Measurements from ENCODE around the gene LRRC41. TPM values are rescaled to one million over a fixed set of nuclear protein-coding genes. Genes with fewer than 3 reads are reported as not detected.
"Not testable (repeated sequence)": the region's sequence is repeated elsewhere in the genome, so short reads cannot be mapped to it uniquely, and the experiment has no call there.

The LRRC41 gene
- total RNA-seq, 8 experiments from 2014 or later: 65.4 to 98.2 (median 85.5) TPM

DNA sequence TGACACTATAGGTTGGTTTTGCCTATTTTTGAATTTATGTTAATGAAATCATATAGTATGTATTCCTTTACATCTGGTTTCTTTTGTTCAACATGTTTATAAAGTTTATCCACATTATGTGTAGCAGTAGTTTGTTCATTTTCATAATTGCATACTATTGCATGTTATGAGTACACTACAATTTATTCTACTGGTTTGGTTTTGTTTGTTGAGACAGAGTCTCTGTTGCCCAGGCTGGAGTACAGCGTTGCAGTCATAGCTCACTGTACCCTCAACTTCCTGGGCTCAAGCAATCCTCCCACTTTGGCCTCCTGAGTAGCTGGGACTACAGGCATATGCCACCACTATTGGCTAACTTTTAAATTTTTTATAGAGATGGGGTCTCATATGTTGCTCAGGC is 34.8 kb downstream of the LRRC41 start:
- Histone ChIP-seq H3K4me1 (replicated peaks in 1 of 2) (no peaks in the 10 kb centered on the region), H3K27ac (no peak overlapping the region), H3K4me3 (no peak overlapping the region)
- WGBS, 10 experiments: 100% methylated on average over 1 of the region's 1 CpG; no CpG with 5 or more reads in 3 of the 10 experiments
- in situ Hi-C loops (cut with MboI; ENCODE audit: low pct_unique_long_range_greater_than_20kb in 2 of 9, low sequenced_read_pairs in 9 of 9, unreplicated experiment in 9 of 9): no loop called here
- ATAC-seq (replicated peaks in 6 of 8): peak in 1 of 8 experiments; percentile 50

DNA sequence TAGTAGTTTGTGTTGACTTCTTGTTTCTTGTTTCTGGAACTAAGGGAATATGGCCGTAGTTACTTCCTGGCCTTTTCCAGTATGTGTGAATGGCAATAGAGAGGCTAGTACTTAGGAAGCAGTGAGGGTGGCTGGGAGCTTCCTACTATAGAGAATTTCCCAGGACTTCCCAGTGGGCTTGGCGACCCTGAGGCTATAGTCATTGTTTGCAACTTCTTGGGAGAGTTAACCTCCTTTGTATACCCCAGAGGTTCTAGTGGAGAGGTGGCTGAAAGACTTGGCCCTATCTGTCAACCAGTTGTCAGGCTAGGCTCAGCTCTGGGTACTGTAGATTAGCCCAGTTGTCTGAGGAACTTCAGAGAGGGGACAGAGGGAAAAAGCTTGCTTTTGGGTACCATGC is 40.3 kb downstream of the LRRC41 start:
- H3K27ac ChIP-seq: no peak overlapping the region
- no peak overlapping the region for H3K4me3 ChIP-seq
- ATAC-seq (replicated peaks in 6 of 8): no peak
- no peaks in the 10 kb centered on the region for H3K4me1 ChIP-seq (replicated peaks in 1 of 2)
- 76 to 100% (median 93%) methylated on average over 1 to 2 of the region's 2 CpGs; no CpG with 5 or more reads in 5 of the 10 experiments for WGBS, 10 experiments
- in situ Hi-C loops (cut with MboI; ENCODE audit: low pct_unique_long_range_greater_than_20kb in 2 of 9, low sequenced_read_pairs in 9 of 9, unreplicated experiment in 9 of 9): no loop called here

DNA sequence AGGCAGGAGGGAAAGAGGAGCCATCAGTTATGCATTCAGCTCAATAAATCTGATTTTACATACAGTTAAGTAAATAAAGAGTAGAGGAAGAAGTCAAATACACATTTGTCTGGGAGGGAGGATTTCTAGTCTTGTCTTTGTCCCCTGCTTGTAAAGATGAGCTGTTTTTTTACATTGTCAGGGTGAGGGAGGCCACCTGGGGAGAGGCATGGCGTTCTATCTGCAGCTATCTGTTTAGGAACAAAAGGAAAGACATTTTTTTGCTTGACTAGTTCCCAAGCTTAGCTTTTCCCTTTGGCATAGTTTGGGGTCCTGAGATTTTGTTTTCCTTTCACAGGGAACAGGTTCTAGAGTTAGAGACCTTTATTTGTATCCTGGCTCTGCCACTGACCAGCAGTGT is 40.9 kb downstream of the LRRC41 start:
- in situ Hi-C loops (cut with MboI; ENCODE audit: low pct_unique_long_range_greater_than_20kb in 2 of 9, low sequenced_read_pairs in 9 of 9, unreplicated experiment in 9 of 9): no loop called here
- no peak overlapping the region for H3K4me3 ChIP-seq
- peak in 1 of 8 experiments; percentile 35 for ATAC-seq (replicated peaks in 6 of 8)
- no peaks in the 10 kb centered on the region for H3K4me1 ChIP-seq (replicated peaks in 1 of 2)
- H3K27ac ChIP-seq: no peak overlapping the region
- 69 to 100% (median 83%) methylated on average over 1 of the region's 1 CpG; no CpG with 5 or more reads in 5 of the 10 experiments for WGBS, 10 experiments

DNA sequence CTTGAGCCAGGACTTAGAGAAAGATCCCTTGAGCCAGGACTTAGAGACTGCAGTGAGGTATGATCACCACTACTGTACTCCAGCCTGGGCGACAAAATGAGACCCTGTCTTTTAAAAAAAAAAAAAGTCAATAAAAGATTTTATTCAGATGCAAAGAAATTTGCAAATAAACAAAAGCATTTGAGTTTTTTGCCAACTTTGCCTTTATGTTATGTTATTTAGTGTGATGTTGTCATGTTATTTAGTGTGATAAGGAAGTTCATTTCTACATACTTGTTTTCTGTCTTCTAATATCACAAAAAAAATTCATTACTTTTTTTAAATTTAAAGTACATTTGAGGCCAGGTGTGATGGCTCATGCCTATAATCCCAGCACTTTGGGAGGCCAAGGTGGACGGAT is 46.9 kb downstream of the LRRC41 start:
- no peak for ATAC-seq (replicated peaks in 6 of 8)
- WGBS, 10 experiments: 83 to 100% (median 98%) methylated on average over 1 to 2 of the region's 2 CpGs
- H3K4me3 ChIP-seq: no peak overlapping the region
- no peak overlapping the region for H3K27ac ChIP-seq
- H3K4me1 ChIP-seq (replicated peaks in 1 of 2): no peaks in the 10 kb centered on the region
- in situ Hi-C loops (cut with MboI; ENCODE audit: low pct_unique_long_range_greater_than_20kb in 2 of 9, low sequenced_read_pairs in 9 of 9, unreplicated experiment in 9 of 9): no loop called here

DNA sequence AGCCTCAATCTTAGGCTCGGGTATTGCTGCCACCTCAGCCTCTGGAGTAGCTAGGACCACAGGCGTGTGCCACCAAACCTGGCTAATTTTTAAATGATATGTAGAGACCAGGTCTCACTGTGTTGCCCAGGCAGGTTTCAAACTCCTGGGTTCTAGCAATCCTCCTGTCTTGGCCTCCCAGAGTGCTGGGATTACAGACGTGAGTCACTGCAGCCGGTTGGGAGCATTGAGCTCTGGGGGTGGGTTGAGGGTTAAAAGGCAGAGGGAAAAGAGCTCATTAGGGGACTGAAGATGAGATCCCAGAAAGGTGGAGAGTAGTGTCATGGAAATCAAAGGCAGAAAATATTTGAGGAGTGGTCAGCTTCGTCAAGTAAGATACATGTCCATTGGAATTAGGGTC is 48.7 kb downstream of the LRRC41 start:
- ATAC-seq (replicated peaks in 6 of 8): no peak
- H3K4me1 ChIP-seq (replicated peaks in 1 of 2): no peaks in the 10 kb centered on the region
- H3K27ac ChIP-seq: no peak overlapping the region
- WGBS, 10 experiments: 67 to 100% (median 100%) methylated on average over 1 to 5 of the region's 5 CpGs; no CpG with 5 or more reads in 1 of the 10 experiments
- H3K4me3 ChIP-seq: no peak overlapping the region
- in situ Hi-C loops (cut with MboI; ENCODE audit: low pct_unique_long_range_greater_than_20kb in 2 of 9, low sequenced_read_pairs in 9 of 9, unreplicated experiment in 9 of 9): no loop called here

DNA sequence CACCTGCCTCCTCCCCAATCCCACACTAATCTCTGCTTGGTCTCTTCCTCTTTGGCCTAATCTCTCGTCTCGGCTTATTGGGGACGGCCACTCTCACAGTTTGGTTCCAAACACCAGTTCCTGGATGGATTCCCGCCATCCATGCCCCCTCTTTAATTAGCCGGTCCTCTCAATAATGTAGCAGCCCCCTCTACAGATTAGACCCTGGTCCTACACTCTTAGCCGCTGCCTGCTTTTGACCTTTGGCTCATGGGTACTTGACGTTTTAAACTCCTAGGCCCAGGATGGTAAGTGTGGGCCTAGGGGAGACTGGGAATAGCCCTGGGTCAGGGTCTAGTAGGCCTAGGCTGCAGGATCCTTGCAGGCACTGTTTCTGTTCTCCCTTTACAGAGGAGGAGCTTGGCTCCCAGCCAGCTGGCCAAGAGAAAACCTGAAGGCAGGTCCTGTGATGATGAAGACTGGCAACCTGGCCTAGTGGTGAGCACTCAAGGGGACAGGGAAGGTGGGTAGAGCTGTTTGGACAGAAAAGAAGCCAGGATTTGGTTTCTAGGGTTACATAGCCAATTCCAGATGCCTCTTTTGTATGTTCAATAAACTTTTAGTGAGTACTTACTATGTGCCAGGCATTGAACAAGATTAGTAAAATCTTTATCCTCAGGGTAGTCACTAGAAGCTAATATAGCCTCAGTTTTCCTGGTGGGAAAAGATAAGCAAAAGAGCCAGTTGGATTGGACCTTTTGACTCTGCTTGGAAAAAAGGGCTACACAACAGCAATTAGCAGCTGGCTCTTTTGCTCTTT is 55.1 kb downstream of the LRRC41 start:
- H3K27ac ChIP-seq: no peak overlapping the region
- in situ Hi-C loops (cut with MboI; ENCODE audit: low pct_unique_long_range_greater_than_20kb in 2 of 9, low sequenced_read_pairs in 9 of 9, unreplicated experiment in 9 of 9): no loop called here
- no peak for ATAC-seq (replicated peaks in 6 of 8)
- H3K4me3 ChIP-seq: peak overlapping the region; percentile 46 to 68 (median 56)
- 0% methylated on average over 1 to 7 of the region's 7 CpGs; no CpG with 5 or more reads in 3 of the 10 experiments for WGBS, 10 experiments
- peaks cover 0 to 4% of the 10 kb centered on the region in 2 donors for H3K4me1 ChIP-seq (replicated peaks in 1 of 2)

DNA sequence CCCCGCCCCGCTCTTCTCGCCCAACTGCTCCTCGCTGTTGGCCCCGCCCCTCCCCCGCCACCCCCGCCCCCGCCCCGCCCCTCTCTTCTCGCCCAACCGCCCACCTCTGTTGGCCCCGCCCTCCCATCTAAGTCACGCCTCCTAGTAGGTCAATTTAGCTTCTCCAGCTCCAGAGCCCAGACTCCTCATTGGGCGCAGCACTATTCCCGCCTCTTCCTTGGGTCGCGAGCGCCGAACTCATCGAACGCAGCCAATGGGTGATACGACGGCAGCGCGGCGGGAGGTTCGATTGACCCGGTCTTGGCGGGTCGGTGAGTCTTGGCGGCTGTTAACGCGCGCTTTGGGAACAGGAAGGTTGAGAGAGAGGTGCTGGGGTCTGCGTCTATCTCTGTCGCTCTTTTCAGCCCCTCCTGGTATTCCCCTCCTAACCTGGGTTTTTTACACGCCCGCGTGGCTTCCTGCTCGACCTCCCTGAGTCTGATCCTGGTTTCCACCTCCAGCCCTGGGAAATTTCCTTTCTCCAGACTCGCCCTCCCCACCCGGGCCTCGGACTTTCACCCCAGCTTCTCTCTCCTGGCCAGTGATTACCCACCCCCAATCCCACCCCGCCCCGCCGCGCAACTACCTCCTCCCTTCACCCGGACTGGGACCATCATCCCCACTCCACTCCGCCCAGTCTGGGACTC is 55.8 kb downstream of the LRRC41 start, which contains the start of gene RAD54L:
Gene RAD54L, plus strand, starts transcription at position 328 of the 686 bp plus-strand sequence. CDS start 643 bp downstream, outside the sequence.
- 0% methylated on average over 2 to 25 of the region's 49 CpGs; no CpG with 5 or more reads in 6 of the 10 experiments for WGBS, 10 experiments
- H3K27ac ChIP-seq: peak within 1 kb of the TSS; percentile 14 to 26
- peak; percentile 80 to 94 (median 93) for ATAC-seq (replicated peaks in 6 of 8)
- H3K4me3 ChIP-seq: peak within 1 kb of the TSS; percentile 56 to 71 (median 68)
- H3K4me1 ChIP-seq (replicated peaks in 1 of 2): peaks cover 0 to 4% of the 10 kb centered on the region in 2 donors
- in situ Hi-C loops (cut with MboI; ENCODE audit: low pct_unique_long_range_greater_than_20kb in 2 of 9, low sequenced_read_pairs in 9 of 9, unreplicated experiment in 9 of 9): no loop called here

DNA sequence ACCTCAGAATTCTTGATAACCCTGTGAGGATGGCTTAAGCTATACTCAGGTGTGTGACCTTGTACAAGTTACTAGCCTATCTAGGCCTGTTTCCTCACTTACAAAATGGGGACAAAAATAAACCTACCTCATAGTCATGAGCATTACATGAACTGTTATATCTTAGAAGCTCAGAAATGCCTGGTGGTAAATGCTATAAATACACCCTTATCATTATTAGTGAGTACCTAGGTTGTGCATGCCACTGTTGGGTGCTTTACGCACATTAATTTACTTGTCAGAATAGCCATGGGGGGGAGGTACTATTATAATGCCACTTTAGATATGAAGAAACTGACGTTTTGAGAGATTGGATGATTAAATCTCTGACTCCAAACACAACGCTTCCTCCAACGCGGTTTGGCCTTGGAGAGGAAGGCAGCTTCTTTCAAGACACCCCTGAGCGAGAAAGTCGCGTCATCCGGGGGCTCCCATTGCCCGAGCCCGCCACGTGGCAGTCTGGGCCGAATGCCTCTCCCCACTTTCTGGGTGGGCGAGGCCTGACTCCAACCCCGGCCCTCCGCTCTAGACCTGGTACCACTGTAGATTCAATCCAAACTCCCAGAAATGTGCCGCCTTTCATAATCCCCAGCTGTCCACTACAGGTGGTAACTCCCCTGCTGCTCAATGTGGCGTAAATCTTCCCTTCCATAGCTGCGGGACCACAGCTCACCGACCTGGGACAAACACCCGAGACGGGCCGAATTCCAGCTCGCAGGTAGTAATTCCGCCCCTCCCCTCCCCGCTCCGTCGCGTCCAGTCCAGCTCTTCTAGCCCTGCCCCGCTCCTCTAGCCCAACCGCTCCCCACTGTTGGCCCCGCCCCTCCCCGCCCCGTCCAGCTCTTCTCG is 56.6 kb downstream of the LRRC41 start:
- 1 to 50% (median 13%) methylated on average over 2 to 16 of the region's 35 CpGs; no CpG with 5 or more reads in 2 of the 10 experiments for WGBS, 10 experiments
- peak; percentile 53 to 87 (median 82) for ATAC-seq (replicated peaks in 6 of 8)
- H3K27ac ChIP-seq: peak overlapping the region; percentile 14 to 26
- peaks cover 0 to 4% of the 10 kb centered on the region in 2 donors for H3K4me1 ChIP-seq (replicated peaks in 1 of 2)
- in situ Hi-C loops (cut with MboI; ENCODE audit: low pct_unique_long_range_greater_than_20kb in 2 of 9, low sequenced_read_pairs in 9 of 9, unreplicated experiment in 9 of 9): no loop called here
- H3K4me3 ChIP-seq: peak overlapping the region; percentile 43 to 71 (median 55)

DNA sequence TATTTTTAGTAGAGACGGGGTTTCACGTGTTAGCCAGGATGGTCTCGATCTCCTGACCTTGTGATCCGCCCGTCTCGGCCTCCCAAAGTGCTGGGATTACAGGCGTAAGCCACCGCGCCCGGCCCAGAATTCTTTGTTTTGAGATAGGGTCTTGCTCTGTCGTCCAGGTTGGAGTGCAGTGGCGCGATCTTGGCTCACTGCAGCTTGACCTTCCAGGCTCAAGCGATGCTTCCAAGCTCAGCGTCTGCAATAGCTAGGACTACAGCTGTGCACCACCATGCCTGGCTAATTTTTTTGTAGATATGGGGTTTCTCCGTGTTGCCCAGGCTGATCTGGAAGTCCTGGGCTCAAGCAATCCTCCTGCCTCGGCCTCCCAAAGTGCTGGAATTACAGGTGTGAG is 57.3 kb downstream of the LRRC41 start:
- ATAC-seq (replicated peaks in 6 of 8); H3K4me3 ChIP-seq; in situ Hi-C loops (cut with MboI; ENCODE audit: low pct_unique_long_range_greater_than_20kb in 2 of 9, low sequenced_read_pairs in 9 of 9, unreplicated experiment in 9 of 9); H3K4me1 ChIP-seq (replicated peaks in 1 of 2); H3K27ac ChIP-seq: not testable (repeated sequence)
- 67 to 100% (median 97%) methylated on average over 2 to 3 of the region's 17 CpGs; no CpG with 5 or more reads in 4 of the 10 experiments for WGBS, 10 experiments

DNA sequence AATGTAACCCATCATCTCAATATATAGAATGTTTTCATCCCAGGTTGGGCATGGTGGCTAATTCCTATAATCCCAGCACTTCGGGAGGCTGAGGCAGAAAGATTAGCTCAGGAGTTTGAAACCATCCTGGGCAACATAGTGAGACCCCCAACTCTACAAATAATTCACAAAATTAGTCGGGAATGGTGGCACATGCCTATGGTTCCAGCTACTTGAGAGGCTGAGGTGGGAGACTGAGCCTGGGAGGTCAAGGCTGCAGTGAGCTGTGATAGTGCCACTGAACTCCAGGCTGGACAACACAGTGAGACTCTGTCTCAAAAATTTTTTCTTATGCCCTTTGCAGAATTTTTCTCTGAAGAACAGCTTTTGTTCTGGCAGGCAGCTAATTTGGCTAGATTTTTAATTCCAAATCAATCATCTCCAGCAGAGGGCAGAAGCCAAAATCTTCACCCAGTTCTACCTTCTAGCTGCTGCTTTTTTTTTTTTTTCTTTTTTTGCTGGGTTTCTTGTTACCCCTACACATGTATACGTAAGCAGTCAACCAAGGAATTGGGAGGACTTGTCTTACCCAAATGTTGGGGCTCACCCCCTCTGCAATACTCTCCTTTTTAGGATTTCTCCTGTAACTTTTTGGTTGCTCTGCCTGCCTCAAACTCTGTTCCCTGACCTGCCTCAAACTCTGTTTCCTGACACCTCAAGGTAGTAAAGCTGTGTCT is 58.6 kb downstream of the LRRC41 start:
- in situ Hi-C loops (cut with MboI; ENCODE audit: low pct_unique_long_range_greater_than_20kb in 2 of 9, low sequenced_read_pairs in 9 of 9, unreplicated experiment in 9 of 9): no loop called here
- Histone ChIP-seq H3K27ac (no peak overlapping the region), H3K4me1 (replicated peaks in 1 of 2) (peaks cover 0 to 4% of the 10 kb centered on the region in 2 donors), H3K4me3 (no peak overlapping the region)
- 30 to 100% (median 77%) methylated on average over 1 to 3 of the region's 3 CpGs; no CpG with 5 or more reads in 1 of the 10 experiments for WGBS, 10 experiments
- no peak for ATAC-seq (replicated peaks in 6 of 8)

DNA sequence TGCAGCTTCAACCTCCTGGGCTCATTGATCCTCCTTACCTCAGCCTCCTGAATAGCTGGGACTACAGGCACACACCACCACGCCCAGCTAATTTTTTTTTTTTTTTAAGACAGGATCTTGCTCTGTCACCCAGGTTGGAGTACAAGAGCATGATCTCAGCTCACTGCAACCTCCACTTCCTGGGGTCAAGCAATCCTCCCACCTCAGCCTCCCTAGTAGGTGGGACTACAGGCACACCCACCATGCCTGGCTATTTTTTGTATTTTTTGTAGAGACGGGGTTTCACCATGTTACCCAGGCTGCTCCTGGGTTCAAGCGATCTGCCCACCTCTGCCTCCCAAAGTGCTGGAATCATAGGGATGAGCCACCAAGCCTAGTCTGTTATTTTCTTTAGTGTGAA is 59.6 kb downstream of the LRRC41 start:
- ATAC-seq (replicated peaks in 6 of 8); H3K4me3 ChIP-seq; in situ Hi-C loops (cut with MboI; ENCODE audit: low pct_unique_long_range_greater_than_20kb in 2 of 9, low sequenced_read_pairs in 9 of 9, unreplicated experiment in 9 of 9); H3K27ac ChIP-seq; H3K4me1 ChIP-seq (replicated peaks in 1 of 2): not testable (repeated sequence)
- WGBS, 10 experiments: 60 to 100% (median 85%) methylated on average over 1 to 3 of the region's 3 CpGs; no CpG with 5 or more reads in 1 of the 10 experiments

DNA sequence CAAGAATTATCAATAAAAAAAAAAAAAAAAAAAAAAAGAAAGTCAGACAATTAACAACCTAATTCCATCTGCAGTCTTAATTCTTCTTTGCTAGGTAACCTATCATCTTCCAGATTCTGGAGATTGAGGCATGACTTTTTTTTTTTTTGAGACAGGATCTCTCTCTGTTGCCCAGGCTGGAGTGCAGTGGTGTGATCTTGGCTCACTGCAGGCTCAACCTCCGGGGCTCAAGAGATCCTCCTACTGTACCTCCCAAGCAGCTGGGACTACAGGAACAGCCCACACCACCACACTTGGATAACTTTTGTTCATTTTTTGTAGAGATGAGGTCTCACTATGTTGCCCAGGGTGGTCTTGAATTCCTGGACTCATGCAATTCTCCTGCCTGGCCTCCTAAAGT is 60.5 kb downstream of the LRRC41 start:
- in situ Hi-C loops (cut with MboI; ENCODE audit: low pct_unique_long_range_greater_than_20kb in 2 of 9, low sequenced_read_pairs in 9 of 9, unreplicated experiment in 9 of 9): no loop called here
- no peaks in the 10 kb centered on the region for H3K4me1 ChIP-seq (replicated peaks in 1 of 2)
- 0 to 100% (median 80%) methylated on average over 1 of the region's 1 CpG; no CpG with 5 or more reads in 5 of the 10 experiments for WGBS, 10 experiments
- H3K27ac ChIP-seq: no peak overlapping the region
- no peak overlapping the region for H3K4me3 ChIP-seq
- ATAC-seq (replicated peaks in 6 of 8): no peak
